WTC11 (cell line): ENCODE results near the gene SMPX. TPM values are rescaled to one million over a fixed set of nuclear protein-coding genes. Genes with fewer than 3 reads are reported as not detected.
A peak's percentile ranks its signal among the peaks of the same experiment; 100 is the strongest.

Experiments used
- ATAC-seq: fragments of 200-7000 bp; cut with Tn5 transposase; 2 replicates; pipeline ENCODE4 v1.10.0; 2021; ENCODE audit warnings: mild to moderate bottlenecking, moderate library complexity
- CTCF ChIA-PET: fragments of 300-600 bp; sonication (Branson Sonifier 250); formaldehyde crosslinking; loops from one replicate; lab custom pipeline; 2021; ENCODE audit warnings: antibody characterized with exemption; lab: Charles Lee
- POLR2A ChIA-PET: fragments of 350-600 bp; sonication (Branson Sonifier 250); formaldehyde crosslinking; loops from one replicate; lab custom pipeline; 2021; ENCODE audit warnings: antibody characterized with exemption; lab: Charles Lee
- DNase-seq: peaks from one replicate; pipeline ENCODE4 v3.0.0; 2021; ENCODE audit warnings: low spot score
- H3K27ac Mint-ChIP-seq: 2 replicates; pipeline ENCODE4 v1.8.0; 2021; ENCODE audit warnings: mixed read lengths
- H3K27me3 Mint-ChIP-seq: 2 replicates; pipeline ENCODE4 v1.8.0; 2021; ENCODE audit warnings: low read depth, mild to moderate bottlenecking, moderate library complexity, mixed read lengths
- H3K36me3 Mint-ChIP-seq: 2 replicates; pipeline ENCODE4 v1.8.0; 2021; ENCODE audit warnings: mixed read lengths
- H3K4me1 Mint-ChIP-seq: 2 replicates; pipeline ENCODE4 v1.8.0; 2022; ENCODE audit warnings: mixed read lengths
- H3K4me3 Mint-ChIP-seq: 2 replicates; pipeline ENCODE4 v1.8.0; 2021; ENCODE audit warnings: mild to moderate bottlenecking, moderate library complexity, mixed read lengths
- H3K9me3 Mint-ChIP-seq: 2 replicates; pipeline ENCODE4 v1.8.0; 2021; ENCODE audit warnings: mixed read lengths
- ATF2 ChIP-seq: sonication (generic); formaldehyde crosslinking; IDR thresholded peaks from 2 replicates; pipeline ENCODE4 v1.8.1; 2022; ENCODE audit warnings: low read depth, missing genetic modification reagents, borderline replicate concordance
- CREB1 ChIP-seq: sonication (generic); formaldehyde crosslinking; IDR thresholded peaks from 2 replicates; pipeline ENCODE4 v1.8.0; 2023; ENCODE audit warnings: mild to moderate bottlenecking, missing genetic modification reagents
- CTCF ChIP-seq: fragments of 200-600 bp; IDR thresholded peaks from 2 replicates; pipeline ENCODE4 v1.8.0; 2022; ENCODE audit warnings: antibody characterized with exemption
- E2F4 ChIP-seq: sonication (generic); formaldehyde crosslinking; IDR thresholded peaks from 2 replicates; pipeline ENCODE4 v1.8.1; 2022; ENCODE audit warnings: low read depth, mild to moderate bottlenecking, moderate library complexity, missing genetic modification reagents, borderline replicate concordance
- FOXJ3 ChIP-seq: sonication (generic); formaldehyde crosslinking; IDR thresholded peaks from 2 replicates; pipeline ENCODE4 v1.9.0; 2021; ENCODE audit warnings: missing genetic modification reagents, mild to moderate bottlenecking, borderline replicate concordance
- FOXK1 ChIP-seq: sonication (generic); formaldehyde crosslinking; IDR thresholded peaks from 2 replicates; pipeline ENCODE4 v1.8.0; 2022; ENCODE audit warnings: mild to moderate bottlenecking, moderate library complexity, missing genetic modification reagents
- MAX ChIP-seq: sonication (generic); formaldehyde crosslinking; IDR thresholded peaks from 2 replicates; pipeline ENCODE4 v1.8.0; 2022; ENCODE audit warnings: mild to moderate bottlenecking, missing genetic modification reagents
- NFE2L1 ChIP-seq: sonication (generic); formaldehyde crosslinking; IDR thresholded peaks from 2 replicates; pipeline ENCODE4 v1.8.1; 2023; ENCODE audit warnings: missing genetic modification reagents
- NR1H2 ChIP-seq: sonication (generic); formaldehyde crosslinking; IDR thresholded peaks from 2 replicates; pipeline ENCODE4 v1.9.0; 2021; ENCODE audit warnings: mild to moderate bottlenecking, moderate library complexity, missing genetic modification reagents
- NR3C1 ChIP-seq: sonication (generic); formaldehyde crosslinking; conservative IDR thresholded peaks from 2 replicates; pipeline ENCODE4 v1.8.1; 2023; ENCODE audit warnings: low read depth, mild to moderate bottlenecking, missing genetic modification reagents
- OVOL2 ChIP-seq: fragments of 250-450 bp; sonication (Bioruptor Pico); IDR thresholded peaks from 2 replicates; pipeline ENCODE4 v1.9.0; 2021; ENCODE audit warnings: mild to moderate bottlenecking, borderline replicate concordance
- PREB ChIP-seq: sonication (generic); formaldehyde crosslinking; IDR thresholded peaks from 2 replicates; pipeline ENCODE4 v1.8.1; 2022; ENCODE audit warnings: mild to moderate bottlenecking, missing genetic modification reagents, moderate library complexity, borderline replicate concordance
- RORB ChIP-seq: fragments of 250-450 bp; sonication (Bioruptor Pico); IDR thresholded peaks from 2 replicates; pipeline ENCODE4 v1.9.0; 2021; ENCODE audit warnings: mild to moderate bottlenecking
- SMAD3 ChIP-seq: sonication (generic); formaldehyde crosslinking; IDR thresholded peaks from 2 replicates; pipeline ENCODE4 v1.8.0; 2022; ENCODE audit warnings: missing genetic modification reagents, mild to moderate bottlenecking, borderline replicate concordance
- TEAD1 ChIP-seq: sonication (generic); formaldehyde crosslinking; IDR thresholded peaks from 2 replicates; pipeline ENCODE4 v1.8.0; 2022; ENCODE audit warnings: mild to moderate bottlenecking, missing genetic modification reagents
- ZMAT4 ChIP-seq: fragments of 250-450 bp; sonication (Bioruptor Pico); IDR thresholded peaks from 2 replicates; pipeline ENCODE4 v1.9.0; 2021; ENCODE audit warnings: mild to moderate bottlenecking
- ZNF263 ChIP-seq: sonication (generic); formaldehyde crosslinking; IDR thresholded peaks from 2 replicates; pipeline ENCODE4 v1.8.1; 2022; ENCODE audit warnings: low read depth, mild to moderate bottlenecking, moderate library complexity, missing genetic modification reagents
- ZNF396 ChIP-seq: fragments of 250-450 bp; sonication (Bioruptor Pico); IDR thresholded peaks from 2 replicates; pipeline ENCODE4 v1.8.0; 2021; ENCODE audit warnings: mild to moderate bottlenecking, moderate library complexity, borderline replicate concordance
- ZNF423 ChIP-seq: fragments of 250-450 bp; sonication (Bioruptor Pico); IDR thresholded peaks from 2 replicates; pipeline ENCODE4 v2.1.2; 2022; ENCODE audit warnings: mild to moderate bottlenecking, moderate library complexity
- total RNA-seq: library from RNA; stranded (reverse); gene quantifications from 3 replicates; pipeline ENCODE4 v1.2.3, GENCODE V29; 2021

Gene SMPX
- total RNA-seq, 1 experiment from 2014 or later: not detected

GRCh38 chrX:21661316-21661715, 96.6 kb downstream of the SMPX start:
- TF ChIP-seq ZNF423: no peak
- no peak for TF ChIP-seq ZMAT4 (CRISPR knock-in tag)
- no peak for TF ChIP-seq ZNF263
- no peak for TF ChIP-seq TEAD1
- no peak for TF ChIP-seq CREB1 (CRISPR knock-in tag)
- TF ChIP-seq PREB (CRISPR knock-in tag): no peak
- TF ChIP-seq FOXK1: no peak
- CTCF ChIA-PET: no interaction called here
- Mint-ChIP-seq H3K36me3 (no peaks in the 10 kb centered on the region), H3K4me1 (peaks cover 7% of the 10 kb centered on the region; the same call in 1 of the 2 replicates), H3K27ac (no peak overlapping the region), H3K4me3 (no peak overlapping the region), H3K9me3 (no peaks in the 10 kb centered on the region), H3K27me3 (peaks cover 3% of the 10 kb centered on the region; the same call in 1 of the 2 replicates)
- POLR2A ChIA-PET: no interaction called here
- ATAC-seq (no peak), DNase-seq (no peak)

GRCh38 chrX:21660156-21660555, 97.8 kb downstream of the SMPX start:
- Mint-ChIP-seq H3K9me3 (no peaks in the 10 kb centered on the region), H3K27ac (no peak overlapping the region), H3K27me3 (peaks cover 3% of the 10 kb centered on the region; the same call in 1 of the 2 replicates), H3K4me1 (peaks cover 7% of the 10 kb centered on the region; the same call in 1 of the 2 replicates), H3K36me3 (no peaks in the 10 kb centered on the region)
- CTCF ChIA-PET: no interaction called here
- no peak for ATAC-seq
- TF ChIP-seq CREB1 (CRISPR knock-in tag) (no peak), NFE2L1 (CRISPR knock-in tag) (no peak)
- TF ChIP-seq, all 79 proteins: peak for 0
- H3K4me3 Mint-ChIP-seq: no peak overlapping the region
- POLR2A ChIA-PET: no interaction called here
- DNase-seq: no peak

- H3K27ac Mint-ChIP-seq: no peak overlapping the region
- peaks cover 3% of the 10 kb centered on the region; the same call in 1 of the 2 replicates for H3K27me3 Mint-ChIP-seq
- TF ChIP-seq NR3C1 (CRISPR knock-in tag) (no peak), CTCF (no peak), OVOL2 (CRISPR knock-in tag) (no peak), NR1H2 (no peak), FOXJ3 (no peak), E2F4 (no peak), ZNF396 (CRISPR knock-in tag) (no peak), RORB (CRISPR knock-in tag) (no peak), SMAD3 (no peak), MAX (CRISPR knock-in tag) (no peak), ATF2 (CRISPR knock-in tag) (no peak)
- no peaks in the 10 kb centered on the region for H3K9me3 Mint-ChIP-seq
- ChIA-PET POLR2A (no interaction called here), CTCF (interaction anchor here (0.5 to 2.1 kb wide), 4 partner anchors 16 to 471 kb away, joined by 3 to 8 read pairs (median 4); no protein-coding TSS in a partner anchor)
- peaks cover 7% of the 10 kb centered on the region; the same call in 1 of the 2 replicates for H3K4me1 Mint-ChIP-seq
- no peaks in the 10 kb centered on the region for H3K36me3 Mint-ChIP-seq
- ATAC-seq: no peak
- peak overlapping the region; percentile 65 for H3K4me3 Mint-ChIP-seq
- no peak for DNase-seq
Measured at GRCh38 chrX:21659320-21659719, 98.6 kb downstream of the SMPX start.
